ENCODE data around the gene RAB15.
"Not testable (repeated sequence)": the region's sequence is repeated elsewhere in the genome, so short reads cannot be mapped to it uniquely, and the experiment has no call there.

The RAB15 gene

DNA sequence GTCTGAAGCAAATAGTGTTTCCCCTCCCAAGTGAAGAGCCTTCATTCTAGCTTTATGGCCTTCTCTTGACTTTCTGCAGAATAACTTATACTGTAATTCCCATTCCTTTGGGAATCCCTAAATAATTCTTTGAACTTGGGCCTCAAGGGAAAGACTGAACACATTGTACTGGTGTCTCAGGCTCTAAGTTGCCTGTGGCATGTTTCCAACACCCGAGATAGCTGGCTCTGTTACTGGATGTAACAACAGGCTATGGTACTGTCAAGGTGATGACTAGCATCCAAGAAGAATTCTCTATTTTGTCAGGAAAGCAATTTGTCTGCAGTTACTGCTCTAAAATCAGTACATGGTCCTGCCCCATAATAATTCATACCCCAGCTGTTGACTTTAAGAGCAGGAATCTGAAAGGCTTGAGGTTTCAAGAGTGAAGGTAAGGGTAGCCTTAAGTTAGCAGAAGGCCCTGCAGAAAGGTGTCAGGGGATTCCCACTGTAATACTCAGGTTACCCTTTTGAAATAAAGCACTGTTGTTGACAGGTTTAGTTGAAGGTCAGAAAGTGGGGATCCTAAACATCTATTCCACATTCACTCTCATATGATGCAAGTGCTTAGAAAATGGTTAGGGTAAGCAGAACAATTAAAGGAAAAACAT, 34.8 kb downstream of the RAB15 start:
- DNase-seq (ENCODE audit: low read depth), result no peak

DNA sequence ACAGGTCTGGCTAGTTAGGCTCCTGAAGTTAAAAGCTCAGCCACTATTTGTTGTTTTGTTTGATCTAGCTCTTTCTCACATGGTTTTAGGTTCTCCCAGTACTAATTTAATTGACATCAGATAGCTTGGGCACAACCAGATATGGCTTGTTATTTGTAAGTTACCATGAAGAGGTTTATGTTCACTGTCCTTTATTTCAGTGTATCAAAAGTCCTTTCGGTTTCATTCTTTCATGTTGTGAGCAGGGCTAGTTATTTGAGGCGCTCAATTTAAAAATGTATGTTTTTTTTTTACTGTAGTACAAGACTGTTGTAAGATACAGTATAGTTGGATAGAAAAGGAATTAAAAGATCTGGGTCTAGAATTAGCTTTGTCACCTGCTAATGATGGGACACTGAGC, 36.6 kb downstream of the RAB15 start:
- DNase-seq (ENCODE audit: low read depth), result no peak

DNA sequence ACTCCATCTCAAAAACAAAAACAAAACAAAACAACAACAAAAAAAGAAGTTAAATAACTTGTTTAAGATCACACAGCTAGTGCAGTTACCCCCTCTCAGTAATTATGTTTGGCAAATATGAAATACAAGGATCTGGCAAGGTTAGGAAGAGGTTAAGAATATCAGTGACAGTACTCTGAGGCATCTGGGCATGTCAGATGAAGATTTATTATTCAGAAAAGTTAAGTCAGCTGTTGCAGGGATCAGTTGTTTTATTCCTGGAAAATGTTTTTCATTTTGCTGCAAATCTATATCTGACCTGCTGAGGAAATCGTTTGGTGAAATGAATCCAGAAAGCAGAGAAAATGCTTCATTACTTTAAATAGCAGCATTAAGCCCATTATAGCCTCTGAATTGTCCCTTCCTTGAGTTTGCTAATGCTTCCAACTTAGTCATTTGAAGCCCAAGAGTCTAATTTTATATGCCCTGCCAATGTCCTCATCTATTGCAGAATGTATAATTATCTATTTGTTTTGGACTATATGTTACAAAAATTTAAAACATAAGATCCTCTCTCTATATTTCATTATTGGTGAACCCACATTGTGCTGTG, 37.7 kb downstream of the RAB15 start:
- DNase-seq (ENCODE audit: low read depth), result no peak

DNA sequence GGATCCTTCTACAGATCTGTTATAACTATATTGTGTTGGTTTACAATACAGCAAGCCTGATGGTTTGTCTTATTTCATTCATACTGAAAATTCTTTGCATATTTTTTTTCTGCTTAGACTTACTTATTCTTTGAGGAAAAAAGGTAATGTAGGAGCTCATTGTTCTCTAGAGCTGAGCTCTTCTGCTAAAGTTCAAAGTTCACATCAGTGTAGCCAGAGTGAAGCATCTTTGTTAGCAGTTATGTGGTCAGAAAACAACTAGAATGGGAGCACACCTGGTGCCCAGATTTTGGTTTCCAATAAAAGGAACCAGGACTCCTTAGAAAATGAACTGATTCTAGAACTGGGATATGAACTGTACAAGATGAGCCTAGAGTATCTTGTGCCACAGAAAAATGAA, 39.9 kb downstream of the RAB15 start:
- DNase-seq (ENCODE audit: low read depth), result no peak

DNA sequence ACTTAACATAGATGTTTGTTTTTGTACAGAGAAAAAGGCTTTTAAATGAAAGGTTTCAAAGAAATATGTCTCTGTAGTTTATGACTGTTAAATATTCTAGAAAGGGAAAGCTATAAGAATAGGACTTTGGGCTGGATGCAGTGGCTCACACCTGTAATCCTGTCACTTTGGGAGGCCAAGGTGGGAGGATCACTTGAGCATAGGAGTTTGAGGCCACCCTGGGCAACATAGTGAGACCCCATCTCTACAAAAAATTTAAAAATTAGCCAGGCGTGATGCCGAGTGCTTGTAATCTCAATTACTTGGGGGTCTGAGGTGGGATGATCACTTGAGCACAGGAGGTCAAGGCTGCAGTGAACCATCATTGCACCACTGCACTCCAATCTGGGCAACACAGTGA, 41.0 kb downstream of the RAB15 start:
- no peak for DNase-seq (ENCODE audit: low read depth)

DNA sequence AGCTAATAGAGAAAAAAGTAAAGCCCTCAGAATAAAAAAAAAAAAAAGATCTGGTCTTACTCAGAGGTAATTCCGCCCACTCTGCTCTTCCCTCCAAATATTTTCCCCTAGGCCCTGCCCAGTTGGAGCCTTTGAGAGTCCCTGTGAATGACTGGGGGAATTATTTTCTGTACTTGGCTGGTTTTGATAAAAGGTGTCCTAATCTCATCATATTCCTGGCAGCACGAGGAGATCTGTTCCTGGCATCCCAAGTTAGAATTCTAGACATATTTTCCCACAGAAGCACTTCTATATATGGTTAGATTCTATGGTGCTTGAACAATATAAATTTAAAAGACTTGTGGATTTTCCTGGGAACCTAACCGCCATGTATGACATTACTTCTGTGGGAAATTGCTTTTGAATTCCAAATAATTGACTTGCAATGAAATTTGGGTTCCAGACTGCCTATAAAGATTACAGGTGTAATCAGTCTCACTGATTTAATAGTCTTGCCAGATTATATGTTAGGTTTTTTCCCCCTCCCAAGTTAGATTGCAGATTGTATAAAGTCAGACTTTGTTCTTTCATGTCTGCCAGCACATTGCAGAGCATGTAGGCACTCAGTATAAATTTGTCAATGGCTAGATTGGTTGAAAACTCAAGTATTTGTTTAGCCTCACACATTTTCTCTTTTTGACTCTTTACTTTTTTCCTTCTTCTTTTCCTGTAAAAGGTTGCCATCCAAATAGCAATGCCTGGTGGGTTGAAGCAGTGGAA, 41.9 kb downstream of the RAB15 start:
- DNase-seq (ENCODE audit: low read depth), result no peak

DNA sequence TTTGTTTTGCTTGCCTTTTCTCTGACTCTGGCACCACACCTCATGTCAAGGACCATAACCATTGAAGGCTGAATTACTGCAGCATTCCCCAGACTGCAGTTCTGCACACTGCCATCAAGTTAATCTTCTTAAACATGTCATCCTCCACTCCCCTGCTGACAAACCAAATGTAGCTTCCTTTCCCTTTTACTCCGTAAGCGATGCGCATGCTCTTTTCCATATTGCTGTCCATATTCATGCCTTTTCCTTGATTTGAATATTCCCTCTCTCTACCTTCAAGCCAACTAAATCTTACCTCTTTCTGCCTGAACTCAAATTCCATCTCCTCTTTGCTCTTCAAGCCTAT, 43.1 kb downstream of the RAB15 start:
- no peak for DNase-seq (ENCODE audit: low read depth)

DNA sequence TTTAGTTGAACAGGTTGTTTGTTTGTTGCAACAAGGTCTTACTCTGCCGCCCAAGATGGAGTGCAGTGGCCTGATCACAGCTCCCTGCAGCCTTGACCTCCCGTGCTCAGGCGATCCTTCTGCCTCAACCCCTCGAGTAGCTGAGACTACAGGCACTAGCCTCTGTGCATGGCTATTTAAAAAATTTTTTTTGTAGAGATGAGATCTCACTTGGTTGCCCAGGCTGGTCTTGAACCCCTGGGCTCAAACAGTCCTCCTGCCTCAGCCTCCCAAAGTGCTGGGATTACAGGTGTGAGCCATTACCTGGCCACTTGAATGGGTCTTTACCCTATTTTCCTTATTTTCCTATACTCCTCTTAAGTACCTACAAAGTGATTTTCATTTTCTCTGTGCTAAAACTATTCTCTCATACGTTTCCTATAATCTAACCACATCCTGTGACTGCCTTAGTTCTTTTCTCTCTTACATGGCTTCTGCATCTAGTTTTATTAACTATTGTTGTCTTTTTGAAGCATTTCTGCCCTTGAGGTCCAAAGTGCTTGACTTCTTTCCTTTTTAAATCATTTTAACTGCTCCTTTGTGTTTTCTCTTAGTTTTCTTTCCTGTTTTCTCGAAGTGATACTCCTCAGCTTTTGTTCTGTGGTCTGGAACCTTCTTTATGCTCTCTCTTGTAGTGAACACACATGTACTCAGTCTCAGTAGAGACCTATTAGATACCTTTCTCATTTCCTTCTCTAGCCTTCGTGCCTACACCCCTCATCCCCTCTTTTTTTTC, 43.7 kb downstream of the RAB15 start:
- DNase-seq (ENCODE audit: low read depth), result no peak

DNA sequence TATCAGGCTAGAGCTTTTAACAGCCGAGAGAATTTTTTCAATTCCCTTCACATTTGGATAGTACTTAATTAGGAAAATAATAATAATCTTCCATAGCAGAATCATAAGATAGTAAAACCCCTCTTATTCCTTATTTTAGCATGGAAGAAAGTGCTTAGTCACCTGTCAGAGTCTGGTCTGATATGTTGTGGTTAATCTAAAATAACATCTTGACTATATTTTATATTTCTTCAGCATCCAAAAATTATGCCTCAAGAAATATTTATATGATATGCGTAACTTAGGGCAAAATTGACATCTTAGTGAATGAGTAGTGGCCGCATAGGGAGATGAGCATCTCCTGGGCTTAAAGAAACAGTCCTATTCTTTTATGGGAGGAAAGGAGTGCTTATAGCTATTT, 45.1 kb downstream of the RAB15 start:
- no peak for DNase-seq (ENCODE audit: low read depth)

DNA sequence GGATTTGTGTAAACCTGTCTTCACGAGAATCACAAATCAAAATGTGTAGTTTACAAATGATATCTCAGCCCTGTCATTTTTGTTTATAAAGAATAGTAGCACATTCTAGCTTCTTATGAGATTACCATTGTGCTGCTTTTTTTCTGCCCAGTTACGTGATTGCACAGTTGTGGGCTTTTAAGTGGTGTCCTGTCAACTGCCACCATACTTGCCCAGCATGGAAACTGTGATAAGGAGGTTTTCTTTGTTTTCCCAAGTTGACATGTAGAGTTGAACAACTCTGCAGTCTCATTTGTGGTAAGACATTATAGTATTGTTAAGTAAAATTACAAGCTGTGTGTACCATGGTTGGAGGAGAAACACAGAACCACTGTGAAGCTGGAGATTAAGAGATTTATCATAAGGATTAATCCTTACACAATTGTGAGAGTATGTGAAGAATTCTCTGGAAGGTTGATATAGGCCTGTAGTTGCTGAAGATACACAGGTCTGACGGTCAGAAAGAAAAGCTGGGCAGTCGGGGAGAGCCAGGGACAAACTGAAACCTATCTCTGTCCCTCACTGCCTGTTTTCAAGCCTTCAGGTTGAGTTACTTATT, 45.6 kb downstream of the RAB15 start:
- DNase-seq (ENCODE audit: low read depth), result no peak

DNA sequence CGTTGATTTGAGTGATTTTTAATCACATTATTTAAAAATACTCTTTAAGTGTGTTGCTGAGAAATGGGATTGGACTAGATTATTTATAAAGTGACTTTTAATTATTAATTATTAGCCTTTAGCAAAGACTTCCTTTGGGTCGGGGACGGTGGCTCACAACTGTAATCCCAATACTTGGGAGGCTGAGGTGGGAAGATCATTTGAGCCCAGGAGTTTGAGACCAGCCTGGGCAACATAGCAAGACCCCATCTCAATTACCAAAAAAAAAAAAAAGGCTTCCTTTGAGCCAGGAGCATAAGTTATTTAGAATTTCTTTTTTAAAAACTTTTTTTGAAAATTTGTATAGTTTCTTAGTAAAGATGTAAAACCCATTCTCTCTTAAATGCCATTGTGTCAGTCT, 49.1 kb downstream of the RAB15 start:
- DNase-seq (ENCODE audit: low read depth), result no peak

DNA sequence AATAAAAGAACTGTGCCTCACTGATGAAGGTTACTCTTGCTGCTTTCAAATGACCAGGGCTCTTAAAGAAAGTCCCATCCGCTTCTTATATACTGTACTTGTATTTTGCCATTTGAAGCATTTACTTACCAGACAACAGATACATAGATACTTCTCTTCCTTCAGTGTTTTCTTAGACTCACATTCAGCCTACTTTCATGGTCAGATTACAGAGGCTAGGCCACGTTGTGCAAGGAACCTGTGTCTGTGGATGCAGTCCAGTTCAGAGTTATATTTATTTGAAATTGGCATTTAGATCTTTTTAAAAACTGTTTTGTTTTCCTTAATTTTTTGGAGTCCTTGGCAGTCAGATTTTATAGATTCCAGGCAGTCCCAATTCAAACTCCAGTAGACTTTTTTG, 51.7 kb downstream of the RAB15 start:
- no peak for DNase-seq (ENCODE audit: low read depth)

DNA sequence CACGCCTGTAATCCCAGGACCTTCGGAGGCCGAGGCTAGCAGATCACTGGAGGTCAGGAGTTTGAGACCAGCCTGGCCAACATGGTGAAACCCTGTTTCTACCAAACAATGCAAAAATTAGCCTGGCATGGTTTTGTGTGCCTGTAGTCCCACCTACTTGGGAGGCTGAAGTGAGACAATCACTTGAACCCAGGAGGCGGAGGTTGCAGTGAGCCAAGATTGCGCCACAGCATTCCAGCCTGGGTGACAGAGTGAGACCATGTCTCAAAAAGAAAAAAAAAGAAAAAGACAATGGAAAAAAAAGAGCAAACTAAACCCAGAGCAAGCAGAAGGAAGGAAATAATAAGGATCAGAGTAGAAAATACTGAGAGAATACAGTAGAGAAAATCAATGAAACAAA, 52.5 kb downstream of the RAB15 start:
- DNase-seq (ENCODE audit: low read depth), result no peak

DNA sequence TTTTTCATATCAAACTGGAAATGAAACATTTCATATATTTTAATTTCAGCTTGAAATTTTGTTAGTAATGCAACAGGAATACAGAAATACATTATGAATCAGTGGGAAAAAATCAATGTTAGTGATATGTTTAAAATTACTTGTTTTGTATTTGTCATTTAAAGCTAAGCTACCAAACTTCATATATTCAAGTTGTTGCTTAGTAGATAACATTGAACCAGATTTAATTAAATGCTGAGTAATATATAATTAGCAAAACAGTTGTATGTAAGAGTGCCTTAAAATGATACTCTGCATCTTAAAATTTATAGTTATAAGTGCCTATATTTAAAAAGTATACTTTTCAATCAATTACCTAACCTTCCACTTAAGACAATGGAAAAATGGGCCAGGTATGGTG, 52.9 kb downstream of the RAB15 start:
- DNase-seq (ENCODE audit: low read depth), result no peak

DNA sequence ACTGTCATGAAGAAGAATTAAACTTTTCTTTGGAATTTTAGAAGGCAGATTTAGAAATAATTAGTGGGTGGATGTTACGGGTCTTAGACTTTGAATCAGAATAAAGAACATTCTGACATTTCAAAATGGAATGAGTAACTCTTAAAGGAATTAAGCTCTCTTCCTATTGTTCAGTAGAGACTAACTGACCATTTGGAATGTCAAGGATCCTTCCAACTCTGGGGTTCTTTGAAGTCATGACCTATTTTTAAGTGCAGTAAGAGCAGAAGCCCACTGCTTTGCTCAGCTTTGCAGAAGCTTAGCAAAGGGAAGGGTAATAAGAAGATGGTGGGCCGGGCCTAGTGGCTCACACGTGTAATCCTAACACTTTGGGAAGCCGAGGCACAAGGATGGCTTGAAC, 53.9 kb downstream of the RAB15 start:
- no peak for DNase-seq (ENCODE audit: low read depth)

DNA sequence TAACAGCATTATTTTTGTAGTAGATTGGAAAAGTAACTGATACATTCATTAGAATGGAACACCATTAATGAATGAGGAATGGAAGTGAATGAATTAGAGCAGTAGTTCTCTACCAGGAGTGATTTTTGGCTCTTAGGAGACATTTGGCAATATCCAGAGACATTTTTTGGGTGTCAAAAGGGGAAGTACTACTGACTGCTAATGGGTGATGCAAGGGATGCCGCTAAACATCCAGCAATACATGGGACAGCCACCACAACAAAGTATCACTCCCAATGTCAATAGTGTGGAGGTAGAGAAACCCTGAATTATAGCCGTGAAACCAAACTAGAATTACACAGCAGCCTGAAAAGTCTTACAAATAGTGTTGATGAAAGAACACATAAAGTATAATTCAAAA, 56.3 kb downstream of the RAB15 start:
- no peak for DNase-seq (ENCODE audit: low read depth)

DNA sequence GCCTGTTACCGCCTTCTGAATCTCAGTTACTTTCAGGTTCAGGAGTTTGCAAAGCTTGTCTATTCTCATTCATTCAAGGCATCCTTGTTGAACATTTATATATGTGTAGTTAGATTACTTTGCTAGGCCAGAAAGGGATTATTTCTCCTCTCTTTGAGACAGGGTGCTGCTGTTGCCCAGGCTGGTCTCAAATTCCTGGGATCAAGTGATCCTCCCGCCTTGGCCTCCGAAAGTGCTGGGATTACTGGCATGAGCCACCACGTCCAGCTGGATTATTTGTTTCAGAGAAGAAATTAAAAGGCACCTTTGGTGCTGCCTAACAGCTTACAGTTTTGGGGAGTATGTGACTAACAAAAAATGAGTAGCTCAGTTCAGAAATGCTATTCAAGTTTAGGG, 57.1 kb downstream of the RAB15 start:
- DNase-seq (ENCODE audit: low read depth), result no peak

DNA sequence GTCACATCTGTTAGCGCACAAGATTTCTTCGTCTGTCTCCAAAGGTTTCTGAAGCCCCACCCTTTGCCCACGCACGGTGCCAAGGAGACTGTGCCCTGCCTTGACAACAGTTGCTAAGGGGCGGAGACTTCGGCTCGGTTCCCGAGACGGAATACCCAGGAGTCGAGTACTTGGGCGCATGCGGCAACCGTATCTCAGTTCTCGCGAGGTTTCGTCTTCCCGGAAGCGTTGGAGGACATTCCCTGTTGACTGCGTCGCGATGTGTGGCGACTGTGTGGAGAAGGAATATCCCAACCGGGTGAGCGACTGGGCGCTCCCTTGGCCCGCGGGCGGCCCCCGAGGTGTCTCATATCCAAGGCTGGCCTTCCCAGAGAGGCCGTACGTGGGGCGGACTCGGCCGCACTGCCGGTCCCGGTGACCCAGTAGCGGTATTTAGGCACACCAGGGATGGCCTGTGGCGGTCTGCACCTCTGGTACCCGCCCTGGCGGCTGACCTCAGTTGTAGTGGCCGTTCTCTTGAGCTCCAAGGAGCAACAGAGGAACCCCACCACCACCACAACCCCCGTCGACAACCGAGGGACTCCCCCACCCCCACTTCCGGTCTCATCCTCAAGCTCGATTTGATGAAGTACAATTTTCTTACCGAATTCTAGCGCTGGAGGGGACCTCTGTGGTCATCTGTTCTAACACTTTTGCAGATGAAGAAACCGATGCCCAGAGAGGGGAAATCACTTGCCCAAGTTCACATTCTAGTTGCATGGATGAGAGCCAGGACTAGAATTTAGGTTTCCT, 57.7 kb downstream of the RAB15 start, which contains the start of gene CHURC1:
CHURC1 (plus strand) TSS at position 219 of the 792 bp plus-strand sequence; CDS start at position 260, 41 bp downstream.
- DNase-seq (ENCODE audit: low read depth), result peak; percentile 90

DNA sequence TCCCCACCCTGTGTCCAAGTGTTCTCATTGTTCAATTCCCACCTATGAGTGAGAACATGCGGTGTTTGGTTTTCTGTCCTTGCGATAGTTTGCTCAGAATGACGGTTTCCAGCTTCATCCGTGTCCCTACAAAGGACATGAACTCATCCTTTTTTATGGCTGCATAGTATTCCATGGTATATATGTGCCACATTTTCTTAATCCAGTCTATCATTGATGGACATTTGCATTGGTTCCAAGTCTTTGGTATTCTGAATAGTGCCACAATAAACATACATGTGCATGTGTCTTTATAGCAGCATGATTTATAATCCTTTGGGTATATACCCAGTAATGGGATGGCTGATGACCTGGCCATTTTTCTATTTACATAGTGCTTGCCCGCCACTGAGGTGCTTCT, 58.7 kb downstream of the RAB15 start:
- not testable (repeated sequence) for DNase-seq (ENCODE audit: low read depth)

DNA sequence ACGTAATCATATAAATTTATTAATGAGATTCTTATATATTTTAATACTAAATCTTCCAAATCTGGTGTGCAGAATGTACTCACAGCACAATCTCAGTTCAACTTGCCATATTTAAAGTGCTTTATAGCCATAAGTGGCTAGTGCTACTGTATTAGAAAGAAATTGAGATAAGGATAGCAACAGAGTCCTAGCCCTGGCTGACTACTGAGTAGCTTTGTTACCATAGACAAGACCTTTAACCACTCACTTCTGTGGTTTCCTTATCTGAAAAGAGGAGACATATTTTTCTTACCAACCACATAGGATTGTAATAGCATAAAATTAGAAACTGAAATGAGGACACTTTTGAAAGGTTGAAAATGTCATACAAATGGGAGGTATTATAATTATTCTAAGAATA, 59.9 kb downstream of the RAB15 start:
- no peak for DNase-seq (ENCODE audit: low read depth)

DNA sequence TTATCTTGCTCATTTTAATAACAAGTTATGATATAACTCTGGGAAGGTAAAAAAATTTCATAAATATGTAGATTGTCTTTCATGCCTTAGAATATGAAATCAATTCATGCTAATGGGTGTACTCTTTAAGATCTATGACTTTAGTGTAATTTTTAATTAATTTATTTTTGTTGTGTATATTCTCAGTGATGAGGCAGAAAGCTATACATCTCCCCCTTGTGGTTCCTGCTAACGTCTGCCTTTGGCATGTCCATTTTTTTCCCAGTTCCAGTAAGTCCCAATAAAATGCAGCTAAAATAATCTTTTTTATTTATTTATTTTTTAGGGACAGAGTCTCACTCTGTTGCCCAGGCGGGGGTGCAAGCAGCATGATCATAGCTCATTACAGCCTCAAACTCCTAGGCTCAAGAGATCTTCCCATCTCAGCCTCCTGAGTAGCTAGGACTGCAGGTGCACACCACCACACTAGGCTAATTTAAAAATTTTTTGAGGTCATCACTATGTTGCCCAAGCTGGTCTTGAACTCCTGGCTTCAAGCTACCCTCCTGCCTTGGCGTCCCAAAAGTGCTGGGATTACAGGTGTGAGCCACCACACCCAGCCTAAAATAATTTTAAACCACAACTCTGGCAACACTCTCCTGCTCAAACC, 61.2 kb downstream of the RAB15 start:
- no peak for DNase-seq (ENCODE audit: low read depth)

Data from non-pigmented ciliary epithelial cell (primary cell).